ENCODE measurements around the gene FOXN1. TPM values are rescaled to one million over a fixed set of nuclear protein-coding genes. Genes with fewer than 3 reads are reported as not detected.

FOXN1 gene
- total RNA-seq, 3 donors from 2014 or later: 0.29 TPM; not detected in 2

GRCh38 chr17:28526381-28526780, 20.2 kb downstream of the FOXN1 start:
- Histone ChIP-seq H3K36me3 (no peaks in the 10 kb centered on the region), H3K9me3 (no peaks in the 10 kb centered on the region), H3K4me1 (peaks cover 0 to 9% of the 10 kb centered on the region in 2 donors), H3K4me3 (no peak overlapping the region), H3K27me3 (no peaks in the 10 kb centered on the region), H3K27ac (peak overlapping the region; percentile 82 to 85)
- intact Hi-C loops (cut with DNase I; ENCODE audit: low total_unique reads): no loop called here
- no peak for TF ChIP-seq CTCF (IDR thresholded peaks at IDR 0.05)
- TF ChIP-seq POLR2AphosphoS5 (IDR thresholded peaks at IDR 0.05): no peak
- TF ChIP-seq POLR2A (IDR thresholded peaks at IDR 0.05): no peak
- DNase-seq (ENCODE audit: low spot score in 2 of 2): no peak

- TF ChIP-seq CTCF (IDR thresholded peaks at IDR 0.05) (no peak), POLR2A (IDR thresholded peaks at IDR 0.05) (no peak), POLR2AphosphoS5 (IDR thresholded peaks at IDR 0.05) (no peak)
- H3K27me3 ChIP-seq: no peaks in the 10 kb centered on the region
- H3K4me3 ChIP-seq: no peak overlapping the region
- H3K36me3 ChIP-seq: no peaks in the 10 kb centered on the region
- intact Hi-C loops (cut with DNase I; ENCODE audit: low total_unique reads): no loop called here
- peak overlapping the region; percentile 76 to 85 for H3K27ac ChIP-seq
- H3K4me1 ChIP-seq: peaks cover 0 to 9% of the 10 kb centered on the region in 2 donors
- H3K9me3 ChIP-seq: no peaks in the 10 kb centered on the region
- DNase-seq (ENCODE audit: low spot score in 2 of 2): no peak
Observed at GRCh38 chr17:28527181-28527681, 21.1 kb downstream of the FOXN1 start.

- Histone ChIP-seq H3K27me3 (no peaks in the 10 kb centered on the region), H3K4me3 (no peak overlapping the region), H3K27ac (peak overlapping the region; percentile 76 to 85), H3K4me1 (peaks cover 0 to 9% of the 10 kb centered on the region in 2 donors), H3K9me3 (no peaks in the 10 kb centered on the region), H3K36me3 (no peaks in the 10 kb centered on the region)
- TF ChIP-seq POLR2AphosphoS5 (IDR thresholded peaks at IDR 0.05) (no peak), POLR2A (IDR thresholded peaks at IDR 0.05) (no peak), CTCF (IDR thresholded peaks at IDR 0.05) (no peak)
- intact Hi-C loops (cut with DNase I; ENCODE audit: low total_unique reads): no loop called here
- peak; percentile 69 to 72 for DNase-seq (ENCODE audit: low spot score in 2 of 2)
Observed at GRCh38 chr17:28527859-28528258, 21.7 kb downstream of the FOXN1 start.

- no peaks in the 10 kb centered on the region for H3K9me3 ChIP-seq
- H3K4me3 ChIP-seq: no peak overlapping the region
- TF ChIP-seq POLR2A (IDR thresholded peaks at IDR 0.05): no peak
- no peak for TF ChIP-seq CTCF (IDR thresholded peaks at IDR 0.05)
- TF ChIP-seq POLR2AphosphoS5 (IDR thresholded peaks at IDR 0.05): no peak
- no peaks in the 10 kb centered on the region for H3K27me3 ChIP-seq
- H3K4me1 ChIP-seq: peaks cover 0 to 9% of the 10 kb centered on the region in 2 donors
- H3K36me3 ChIP-seq: no peaks in the 10 kb centered on the region
- DNase-seq (ENCODE audit: low spot score in 2 of 2): no peak
- intact Hi-C loops (cut with DNase I; ENCODE audit: low total_unique reads): no loop called here
- no peak overlapping the region for H3K27ac ChIP-seq
Observed at GRCh38 chr17:28528327-28529012, 22.3 kb downstream of the FOXN1 start.

GRCh38 chr17:28529013-28529400, 22.9 kb downstream of the FOXN1 start:
- no peak for TF ChIP-seq CTCF (IDR thresholded peaks at IDR 0.05)
- TF ChIP-seq POLR2AphosphoS5 (IDR thresholded peaks at IDR 0.05): no peak
- TF ChIP-seq POLR2A (IDR thresholded peaks at IDR 0.05): no peak
- intact Hi-C loops (cut with DNase I; ENCODE audit: low total_unique reads): no loop called here
- no peak overlapping the region for H3K4me3 ChIP-seq
- H3K9me3 ChIP-seq: no peaks in the 10 kb centered on the region
- no peaks in the 10 kb centered on the region for H3K27me3 ChIP-seq
- no peaks in the 10 kb centered on the region for H3K36me3 ChIP-seq
- no peak overlapping the region for H3K27ac ChIP-seq
- DNase-seq (ENCODE audit: low spot score in 2 of 2): no peak
- peaks cover 0 to 9% of the 10 kb centered on the region in 2 donors for H3K4me1 ChIP-seq
